Measurements from ENCODE around the gene AFF2.
"Not testable (repeated sequence)": the region's sequence is repeated elsewhere in the genome, so short reads cannot be mapped to it uniquely, and the experiment has no call there.

Gene AFF2

GRCh38 chrX:148902581-148902980 is 402.2 kb downstream of the AFF2 start:
- H3K27ac ChIP-seq = no peak overlapping the region
- TF ChIP-seq, protein P1, sequence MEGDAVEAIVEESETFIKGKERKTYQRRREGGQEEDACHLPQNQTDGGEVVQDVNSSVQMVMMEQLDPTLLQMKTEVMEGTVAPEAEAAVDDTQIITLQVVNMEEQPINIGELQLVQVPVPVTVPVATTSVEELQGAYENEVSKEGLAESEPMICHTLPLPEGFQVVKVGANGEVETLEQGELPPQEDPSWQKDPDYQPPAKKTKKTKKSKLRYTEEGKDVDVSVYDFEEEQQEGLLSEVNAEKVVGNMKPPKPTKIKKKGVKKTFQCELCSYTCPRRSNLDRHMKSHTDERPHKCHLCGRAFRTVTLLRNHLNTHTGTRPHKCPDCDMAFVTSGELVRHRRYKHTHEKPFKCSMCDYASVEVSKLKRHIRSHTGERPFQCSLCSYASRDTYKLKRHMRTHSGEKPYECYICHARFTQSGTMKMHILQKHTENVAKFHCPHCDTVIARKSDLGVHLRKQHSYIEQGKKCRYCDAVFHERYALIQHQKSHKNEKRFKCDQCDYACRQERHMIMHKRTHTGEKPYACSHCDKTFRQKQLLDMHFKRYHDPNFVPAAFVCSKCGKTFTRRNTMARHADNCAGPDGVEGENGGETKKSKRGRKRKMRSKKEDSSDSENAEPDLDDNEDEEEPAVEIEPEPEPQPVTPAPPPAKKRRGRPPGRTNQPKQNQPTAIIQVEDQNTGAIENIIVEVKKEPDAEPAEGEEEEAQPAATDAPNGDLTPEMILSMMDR (conservative IDR thresholded peaks at IDR 0.05) = no peak

GRCh38 chrX:148903176-148903575 is 402.8 kb downstream of the AFF2 start:
- TF ChIP-seq, protein P1 (conservative IDR thresholded peaks at IDR 0.05) = no peak
- H3K27ac ChIP-seq = no peak overlapping the region

DNA sequence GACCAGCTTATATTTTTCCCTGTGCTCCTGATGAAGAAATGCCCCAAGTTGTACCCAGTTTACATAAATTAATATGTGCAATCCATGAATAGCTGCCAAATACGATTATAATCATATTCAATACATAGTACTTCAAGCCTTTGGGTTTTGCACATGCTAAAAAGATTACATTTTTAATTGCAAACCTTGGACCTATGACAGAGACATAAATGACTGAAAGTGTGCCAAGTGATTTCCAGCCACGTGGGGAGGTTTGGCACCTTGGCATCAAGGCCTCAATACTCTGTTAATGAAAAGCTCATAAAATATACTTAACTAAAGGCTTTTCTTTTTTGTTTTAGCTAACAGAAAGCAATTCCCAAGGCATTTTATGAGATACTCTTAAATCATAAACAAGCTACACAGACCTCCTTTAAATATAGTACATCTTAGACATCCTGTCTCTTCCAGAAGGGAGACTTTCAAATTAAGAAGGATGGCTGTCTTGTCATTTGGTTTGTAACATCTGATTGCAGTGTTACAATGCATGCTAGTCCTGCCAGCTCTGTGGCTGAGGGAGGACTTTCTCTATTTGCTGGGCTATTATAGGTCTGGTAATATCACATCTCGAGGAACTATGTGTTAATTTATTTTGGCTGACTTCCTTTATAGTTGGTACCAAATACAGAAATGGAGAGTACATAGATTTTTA is 404.1 kb downstream of the AFF2 start:
- no peak overlapping the region for H3K27ac ChIP-seq
- TF ChIP-seq, protein P1 (conservative IDR thresholded peaks at IDR 0.05) = no peak

DNA sequence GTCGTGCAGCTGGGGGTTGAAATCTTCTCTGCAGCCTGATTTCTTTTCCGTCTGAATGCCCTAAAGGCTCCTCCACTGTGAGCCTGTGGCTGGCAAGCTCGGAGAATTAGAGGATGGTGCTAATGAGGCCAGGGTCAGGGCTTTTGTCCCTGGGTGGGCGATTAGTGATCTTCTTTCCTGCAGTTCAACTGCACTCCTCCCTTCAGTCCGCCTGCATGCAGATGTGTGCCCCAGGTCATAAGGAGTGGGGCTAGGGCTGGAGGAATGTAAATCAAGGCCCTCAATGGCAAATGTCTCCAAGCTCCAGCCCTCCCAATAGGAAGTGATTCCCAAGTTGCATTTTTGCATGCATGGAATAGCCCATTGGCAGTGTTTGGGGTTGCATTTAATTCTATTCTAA is 405.0 kb downstream of the AFF2 start:
- TF ChIP-seq, protein P1 (conservative IDR thresholded peaks at IDR 0.05) = no peak
- no peak overlapping the region for H3K27ac ChIP-seq

GRCh38 chrX:148906628-148907027 is 406.2 kb downstream of the AFF2 start:
- H3K27ac ChIP-seq = not testable (repeated sequence)

DNA sequence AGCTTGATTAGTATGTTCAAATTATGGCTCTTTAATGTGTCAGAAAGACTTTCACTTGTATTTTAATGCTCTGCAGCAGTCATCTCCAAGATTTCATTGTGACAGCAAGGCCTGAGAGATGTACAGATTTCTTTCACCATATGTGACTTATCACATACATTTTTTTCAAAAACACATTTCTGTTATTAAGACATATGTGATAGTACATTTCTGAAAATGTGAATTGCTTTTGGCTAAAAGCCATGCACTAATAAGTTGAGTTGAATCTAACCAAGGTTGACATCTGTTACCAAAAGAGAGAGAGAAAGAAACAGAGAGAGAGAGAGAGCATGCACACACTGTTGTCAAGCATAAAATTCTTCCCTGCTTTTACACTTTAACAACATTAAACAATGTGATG is 409.3 kb downstream of the AFF2 start:
- TF ChIP-seq, protein P1 (conservative IDR thresholded peaks at IDR 0.05) = no peak

DNA sequence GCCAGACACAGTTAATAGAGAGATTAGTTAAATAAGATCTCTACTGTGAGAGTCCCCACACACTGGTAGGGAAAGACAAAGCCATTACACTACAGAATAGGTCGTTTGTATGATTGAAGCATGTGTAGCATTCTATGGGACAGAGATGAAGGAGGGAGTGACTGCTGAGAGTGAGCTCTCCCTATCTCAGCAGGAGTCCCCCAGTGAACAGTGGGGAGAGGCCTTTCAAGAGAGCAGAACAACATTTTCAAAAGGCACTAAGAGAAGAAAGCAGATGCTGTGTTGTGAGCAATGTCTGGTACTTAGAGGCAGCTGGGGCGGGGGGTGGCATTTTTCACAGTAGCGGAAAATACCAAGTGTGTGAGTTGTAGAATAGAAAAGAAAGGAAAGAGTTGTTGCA is 413.6 kb downstream of the AFF2 start:
- H3K27ac ChIP-seq = no peak overlapping the region
- TF ChIP-seq, protein P1 (conservative IDR thresholded peaks at IDR 0.05) = no peak

More for the DNA sequence above, 409.3 kb downstream of the AFF2 start:
- H3K27ac ChIP-seq = no peak overlapping the region

GRCh38 chrX:148914783-148915182 is 414.4 kb downstream of the AFF2 start:
- TF ChIP-seq, protein P1 (conservative IDR thresholded peaks at IDR 0.05) = no peak
- no peak overlapping the region for H3K27ac ChIP-seq
